Inferior parietal cortex (tissue), 1 donor: ENCODE results near the gene OR8G5.
A peak's percentile ranks its signal among the peaks of the same experiment; 100 is the strongest.
"Not testable (repeated sequence)": the region's sequence is repeated elsewhere in the genome, so short reads cannot be mapped to it uniquely, and the experiment has no call there.

ENCODE experiments used
- DNase-seq: peaks from one replicate; pipeline ENCODE4 v3.0.0-alpha.2; 2016; ENCODE audit errors: extremely low spot score

OR8G5 gene, protein sequence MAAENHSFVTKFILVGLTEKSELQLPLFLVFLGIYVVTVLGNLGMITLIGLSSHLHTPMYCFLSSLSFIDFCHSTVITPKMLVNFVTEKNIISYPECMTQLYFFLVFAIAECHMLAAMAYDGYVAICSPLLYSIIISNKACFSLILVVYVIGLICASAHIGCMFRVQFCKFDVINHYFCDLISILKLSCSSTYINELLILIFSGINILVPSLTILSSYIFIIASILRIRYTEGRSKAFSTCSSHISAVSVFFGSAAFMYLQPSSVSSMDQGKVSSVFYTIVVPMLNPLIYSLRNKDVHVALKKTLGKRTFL

DNA sequence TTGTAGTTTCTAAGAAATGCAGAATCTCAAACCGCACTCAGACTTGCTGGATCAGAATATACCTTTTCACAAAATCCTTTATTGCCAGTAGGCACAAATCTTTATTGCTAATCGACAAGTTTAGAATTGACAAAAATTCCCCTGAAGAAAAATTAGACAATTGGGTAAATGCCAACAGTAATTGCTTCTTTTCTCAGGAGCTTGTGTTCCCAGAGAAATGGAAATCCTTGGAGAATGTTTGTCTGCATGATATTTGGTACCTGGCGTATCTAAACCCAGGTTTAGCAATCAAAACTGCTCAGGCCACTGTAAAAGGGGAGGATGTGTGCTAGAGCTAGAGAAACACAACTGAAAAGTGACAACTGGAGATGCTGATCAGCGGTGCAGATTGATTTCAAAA is at the start of gene OR8G5:
Gene OR8G5, plus strand, starts transcription at position 301 of the 400 bp plus-strand sequence. CDS start 8,556 bp downstream, outside the sequence.
- no peak for DNase-seq

DNA sequence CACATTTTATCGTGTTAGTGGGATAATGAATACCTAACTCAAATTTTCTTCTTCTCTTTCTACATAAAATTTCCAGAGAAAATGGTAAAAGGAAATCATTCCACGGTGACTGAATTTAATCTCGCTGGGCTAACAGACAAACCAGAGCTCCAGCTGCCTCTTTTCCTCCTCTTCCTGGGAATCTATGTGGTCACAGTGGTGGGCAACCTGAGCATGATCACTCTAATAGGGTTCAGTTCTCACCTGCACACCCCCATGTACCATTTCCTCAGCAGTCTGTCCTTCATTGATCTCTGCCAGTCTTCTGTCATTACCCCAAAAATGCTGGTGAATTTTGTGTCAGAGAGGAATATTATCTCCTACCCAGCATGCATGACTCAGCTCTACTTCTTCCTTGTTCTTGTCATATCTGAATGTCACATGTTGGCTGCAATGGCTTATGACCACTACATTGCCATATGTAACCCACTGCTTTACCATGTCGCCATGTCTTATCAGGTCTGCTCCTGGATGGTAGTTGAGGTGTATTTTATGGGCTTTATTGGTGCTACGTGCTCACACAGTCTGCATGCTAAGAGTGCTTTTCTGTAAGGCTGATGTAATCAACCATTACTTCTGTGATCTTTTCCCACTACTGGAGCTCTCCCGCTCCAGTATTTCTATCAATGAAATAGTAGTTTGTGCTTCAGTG is 48.9 kb upstream of the OR8G5 start:
- no peak for DNase-seq

DNA sequence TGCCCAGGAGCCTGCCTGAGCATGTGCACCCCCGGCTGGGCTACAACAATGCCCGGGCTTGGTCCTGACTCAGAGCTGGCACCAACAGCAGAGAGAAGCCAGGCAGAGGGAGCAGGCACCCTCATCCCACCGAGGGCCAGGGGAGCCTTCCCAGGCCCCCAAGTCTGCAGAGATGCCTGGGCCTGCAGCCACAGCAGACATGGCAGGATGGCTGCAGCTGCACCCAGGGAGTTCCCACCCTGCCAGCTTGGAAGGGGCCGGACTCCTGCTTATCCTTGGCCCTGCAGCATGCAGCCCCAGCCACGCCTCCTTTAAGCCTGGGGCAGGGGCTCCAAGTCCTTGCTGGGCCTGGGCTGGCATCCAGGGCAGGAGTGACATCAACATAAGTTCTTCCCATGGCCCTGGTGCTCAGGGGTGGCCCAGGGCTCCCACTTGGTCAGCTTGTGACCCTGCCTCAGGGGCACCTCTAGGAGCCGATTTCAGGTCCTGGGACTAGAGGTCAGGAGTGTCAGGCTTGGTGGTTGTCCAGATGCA is 46.3 kb upstream of the OR8G5 start:
- DNase-seq, result no peak

DNA sequence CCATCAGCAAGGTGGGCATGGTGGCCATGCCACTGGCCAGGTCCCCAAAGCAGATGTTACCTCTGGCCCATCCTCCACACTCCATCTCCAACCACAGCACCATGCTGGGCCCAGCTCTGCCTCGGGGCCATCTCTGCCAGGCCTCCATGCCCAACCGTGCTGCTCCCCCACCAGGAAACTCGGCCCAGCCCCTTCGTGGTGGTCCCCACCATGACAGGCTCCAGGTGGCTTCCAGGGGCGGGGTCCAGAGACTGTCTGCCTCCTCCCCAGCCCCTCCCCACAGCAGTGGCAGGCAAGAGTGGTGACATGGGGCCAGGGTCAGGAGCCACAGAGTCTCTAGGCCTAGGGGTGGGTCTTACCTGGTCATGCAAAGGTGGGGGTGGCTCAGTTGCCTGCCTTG is 45.8 kb upstream of the OR8G5 start:
- DNase-seq, result no peak

DNA sequence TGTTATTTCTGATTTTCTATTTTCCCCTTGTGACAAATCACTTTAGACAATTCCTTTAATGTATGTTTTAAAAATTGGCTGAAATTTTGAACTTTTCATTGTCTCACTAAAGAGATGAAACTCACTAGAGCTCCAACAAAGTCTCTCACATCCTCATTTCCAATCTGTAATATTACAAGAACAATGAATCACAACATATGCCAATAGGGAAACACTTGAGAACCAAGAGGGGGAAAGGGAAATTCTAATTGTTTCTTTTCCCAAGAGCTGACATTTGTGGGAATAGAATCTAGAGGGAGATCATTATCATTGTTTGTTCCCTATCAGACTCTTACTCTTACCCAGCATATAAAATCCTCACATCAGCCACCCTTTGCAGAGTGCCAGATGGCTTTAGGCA is 44.9 kb upstream of the OR8G5 start:
- DNase-seq, result no peak

DNA sequence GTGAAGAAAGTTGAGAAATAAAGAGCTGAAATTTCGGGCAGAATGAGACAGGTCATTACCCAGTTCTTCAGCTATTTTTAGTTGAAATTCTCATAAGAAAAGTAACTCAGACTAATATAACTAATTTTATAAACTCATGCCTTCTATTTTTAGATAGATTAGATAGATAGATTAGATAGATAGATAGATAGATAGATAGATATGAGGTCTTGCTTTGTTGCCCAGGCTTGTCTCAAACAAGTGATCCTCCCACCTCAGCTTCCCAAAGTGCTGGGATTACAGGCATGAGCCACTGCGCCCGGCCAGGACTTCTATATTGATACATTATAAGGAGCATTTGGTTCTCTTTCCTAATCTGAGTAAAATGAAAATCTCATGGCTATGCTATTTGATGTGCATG is 42.1 kb upstream of the OR8G5 start:
- DNase-seq, result no peak

DNA sequence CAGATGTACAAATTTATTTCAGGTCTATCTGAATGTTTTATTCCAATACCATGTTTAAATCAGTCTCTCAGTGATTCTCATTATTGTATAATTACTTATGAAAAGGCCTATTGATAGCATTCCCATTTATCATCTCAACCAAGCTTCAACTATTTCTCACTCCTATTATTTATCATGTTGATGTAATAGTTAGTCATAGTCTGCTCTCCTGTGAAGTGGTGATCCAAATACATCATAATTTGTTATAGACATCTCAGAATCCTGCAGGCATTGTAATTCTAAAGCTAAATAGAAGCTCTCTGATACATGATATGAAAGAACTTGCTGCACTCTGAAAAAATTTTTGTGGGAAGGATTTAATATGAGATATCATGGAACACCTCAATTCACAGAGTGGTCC is 37.0 kb upstream of the OR8G5 start:
- no peak for DNase-seq

DNA sequence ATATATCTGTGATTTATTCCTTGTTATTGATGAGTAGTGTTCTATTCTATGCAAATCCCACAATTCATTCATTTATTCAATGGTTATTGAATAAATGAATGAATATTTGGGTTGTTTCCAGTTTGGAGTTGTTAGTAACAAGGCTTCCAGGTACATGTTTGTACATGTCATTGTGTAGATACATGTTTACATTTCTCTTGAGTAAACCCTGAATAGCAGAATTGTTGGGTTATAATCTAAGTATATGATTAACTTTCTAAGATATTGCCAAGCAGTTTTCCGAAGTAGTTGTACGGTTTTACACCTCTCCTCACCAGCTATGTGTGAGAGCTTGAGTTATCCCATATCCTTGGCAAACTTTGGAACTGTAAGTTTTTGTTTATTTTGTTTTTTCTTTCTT is 33.8 kb upstream of the OR8G5 start:
- DNase-seq, result no peak

DNA sequence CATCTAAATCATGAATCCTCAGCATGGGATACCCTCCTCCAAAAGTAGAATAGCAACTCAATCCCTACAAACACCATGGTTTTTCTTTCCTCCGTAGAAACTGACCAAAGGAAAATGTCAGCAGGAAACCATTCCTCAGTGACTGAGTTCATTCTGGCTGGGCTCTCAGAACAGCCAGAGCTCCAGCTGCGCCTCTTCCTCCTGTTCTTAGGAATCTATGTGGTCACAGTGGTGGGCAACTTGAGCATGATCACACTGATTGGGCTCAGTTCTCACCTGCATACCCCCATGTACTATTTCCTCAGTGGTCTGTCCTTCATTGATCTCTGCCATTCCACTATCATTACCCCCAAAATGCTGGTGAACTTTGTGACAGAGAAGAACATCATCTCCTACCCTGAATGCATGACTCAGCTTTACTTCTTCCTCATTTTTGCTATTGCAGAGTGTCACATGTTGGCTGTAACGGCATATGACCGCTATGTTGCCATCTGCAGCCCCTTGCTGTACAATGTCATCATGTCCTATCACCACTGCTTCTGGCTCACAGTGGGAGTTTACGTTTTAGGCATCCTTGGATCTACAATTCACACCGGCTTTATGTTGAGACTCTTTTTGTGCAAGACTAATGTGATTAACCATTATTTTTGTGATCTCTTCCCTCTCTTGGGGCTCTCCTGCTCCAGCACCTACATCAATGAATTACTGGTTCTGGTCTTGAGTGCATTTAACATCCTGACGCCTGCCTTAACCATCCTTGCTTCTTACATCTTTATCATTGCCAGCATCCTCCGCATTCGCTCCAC is 31.4 kb upstream of the OR8G5 start:
- peak; percentile 11 for DNase-seq

DNA sequence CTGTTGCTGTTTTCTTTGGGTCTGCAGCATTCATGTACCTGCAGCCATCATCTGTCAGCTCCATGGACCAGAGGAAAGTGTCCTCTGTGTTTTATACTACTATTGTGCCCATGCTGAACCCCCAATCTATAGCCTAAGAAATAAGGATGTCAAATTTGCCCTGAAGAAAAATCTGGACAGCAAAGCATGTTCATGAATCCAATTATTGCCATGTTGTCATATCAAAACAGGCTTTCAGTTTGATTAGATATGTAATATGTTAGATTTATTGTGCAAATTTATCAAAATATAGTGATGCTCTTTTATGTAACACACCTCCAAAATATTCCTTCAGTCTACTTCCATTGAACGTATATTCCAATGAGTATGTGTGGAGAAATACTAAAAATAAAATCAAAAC is 30.7 kb upstream of the OR8G5 start:
- DNase-seq, result no peak

DNA sequence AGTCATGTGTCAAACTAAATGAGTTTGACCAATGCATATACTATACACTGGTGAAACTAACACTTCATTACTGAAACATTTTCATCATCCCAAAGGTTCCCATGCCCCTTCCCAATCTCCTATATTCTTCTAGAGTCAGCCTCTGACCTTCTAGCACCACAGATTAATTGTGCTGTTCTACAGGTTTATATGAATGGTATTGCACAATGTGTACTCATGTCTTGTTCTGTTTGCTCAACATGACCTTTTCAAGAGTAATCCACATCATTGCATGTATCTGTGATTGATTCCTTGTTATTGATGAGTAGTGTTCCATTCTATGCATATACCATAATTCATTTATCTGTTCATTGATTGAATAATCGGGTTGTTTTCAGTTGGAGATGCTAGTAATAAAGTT is 22.8 kb upstream of the OR8G5 start:
- DNase-seq, result no peak

DNA sequence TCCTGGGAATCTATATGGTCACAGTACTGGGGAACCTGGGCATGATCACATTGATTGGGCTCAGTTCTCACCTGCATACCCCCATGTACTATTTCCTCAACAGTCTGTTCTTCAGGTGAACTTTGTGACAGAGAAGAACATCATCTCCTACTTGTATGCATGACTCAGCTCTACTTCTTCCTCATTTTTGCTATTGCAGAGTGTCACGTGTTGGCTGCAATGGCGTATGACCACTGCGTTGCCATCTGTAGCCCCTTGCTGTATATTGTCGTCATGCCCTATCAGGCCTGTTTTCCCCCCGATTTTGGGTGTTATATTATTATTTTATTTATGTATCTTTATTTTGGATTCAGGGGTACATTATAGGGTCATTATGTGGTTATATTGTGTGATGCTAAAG is 17.7 kb upstream of the OR8G5 start:
- DNase-seq, result no peak

DNA sequence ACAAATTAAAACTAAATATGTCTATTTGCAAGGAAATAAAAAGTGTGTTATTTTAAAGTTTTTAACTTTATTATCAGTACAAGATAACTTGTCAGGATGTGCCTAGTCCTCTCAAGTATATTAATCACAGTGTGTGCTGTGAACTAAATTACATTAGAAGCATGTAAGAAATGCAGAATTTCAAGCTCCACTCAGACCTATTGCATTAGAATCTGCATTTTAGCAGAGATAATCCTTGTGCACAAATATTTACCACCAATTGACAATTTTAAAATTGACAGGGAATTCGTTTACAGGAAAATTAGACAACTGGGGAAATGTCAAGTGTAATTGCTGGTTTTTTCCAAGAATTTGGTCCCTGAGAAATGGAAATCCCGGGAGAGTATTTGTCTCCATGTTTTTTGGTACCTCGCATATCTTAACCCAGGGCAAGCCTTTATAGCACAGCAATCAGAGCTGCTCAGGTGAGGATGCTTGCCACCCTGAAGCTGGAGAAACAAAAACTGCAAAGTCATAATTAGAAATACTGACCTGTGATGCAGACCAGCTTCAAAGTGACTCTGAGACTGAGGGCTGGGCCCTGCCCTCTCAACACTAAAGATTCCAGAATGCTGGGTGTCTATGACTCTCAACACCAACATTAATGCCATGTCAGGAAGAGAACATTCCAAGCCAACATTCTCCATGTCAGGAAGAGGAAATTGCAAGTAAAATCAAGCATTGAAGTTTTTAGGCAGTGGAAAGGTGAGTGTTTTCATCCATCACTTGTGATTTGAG is 15.4 kb upstream of the OR8G5 start, which contains the start of gene OR8G1:
Gene OR8G1, plus strand, starts transcription at position 475 of the 777 bp plus-strand sequence. CDS start 8,581 bp downstream, outside the sequence.
- DNase-seq, result no peak

DNA sequence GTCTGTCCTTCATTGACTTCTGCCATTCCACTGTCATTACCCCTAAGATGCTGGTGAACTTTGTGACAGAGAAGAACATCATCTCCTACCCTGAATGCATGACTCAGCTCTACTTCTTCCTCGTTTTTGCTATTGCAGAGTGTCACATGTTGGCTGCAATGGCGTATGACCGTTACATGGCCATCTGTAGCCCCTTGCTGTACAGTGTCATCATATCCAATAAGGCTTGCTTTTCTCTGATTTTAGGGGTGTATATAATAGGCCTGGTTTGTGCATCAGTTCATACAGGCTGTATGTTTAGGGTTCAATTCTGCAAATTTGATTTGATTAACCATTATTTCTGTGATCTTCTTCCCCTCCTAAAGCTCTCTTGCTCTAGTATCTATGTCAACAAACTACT is 6.3 kb upstream of the OR8G5 start:
- DNase-seq, result not testable (repeated sequence)

DNA sequence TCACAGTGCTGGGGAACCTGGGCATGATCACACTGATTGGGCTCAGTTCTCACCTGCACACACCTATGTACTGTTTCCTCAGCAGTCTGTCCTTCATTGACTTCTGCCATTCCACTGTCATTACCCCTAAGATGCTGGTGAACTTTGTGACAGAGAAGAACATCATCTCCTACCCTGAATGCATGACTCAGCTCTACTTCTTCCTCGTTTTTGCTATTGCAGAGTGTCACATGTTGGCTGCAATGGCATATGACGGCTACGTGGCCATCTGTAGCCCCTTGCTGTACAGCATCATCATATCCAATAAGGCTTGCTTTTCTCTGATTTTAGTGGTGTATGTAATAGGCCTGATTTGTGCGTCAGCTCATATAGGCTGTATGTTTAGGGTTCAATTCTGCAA is 8.9 kb downstream of the OR8G5 start:
- not testable (repeated sequence) for DNase-seq

DNA sequence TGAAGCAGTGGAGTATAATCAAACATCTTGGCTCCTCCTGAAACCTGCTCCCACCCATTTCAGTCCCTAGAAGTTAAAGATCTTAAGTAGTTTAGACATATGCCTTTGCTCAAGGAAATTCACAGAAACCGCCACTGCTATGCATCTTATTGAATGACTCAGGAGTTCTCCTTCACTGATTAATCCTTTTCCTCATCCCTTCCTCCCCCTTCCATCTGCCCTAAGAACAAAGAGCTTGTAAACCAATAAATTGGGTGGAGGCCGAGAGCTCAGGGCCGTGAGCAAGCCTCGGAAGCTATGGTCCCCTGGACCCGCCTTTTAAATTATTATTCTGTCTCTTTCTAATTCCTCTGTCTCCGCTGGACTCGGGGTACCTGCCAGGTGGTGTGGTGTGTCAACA is 14.7 kb downstream of the OR8G5 start:
- not testable (repeated sequence) for DNase-seq

DNA sequence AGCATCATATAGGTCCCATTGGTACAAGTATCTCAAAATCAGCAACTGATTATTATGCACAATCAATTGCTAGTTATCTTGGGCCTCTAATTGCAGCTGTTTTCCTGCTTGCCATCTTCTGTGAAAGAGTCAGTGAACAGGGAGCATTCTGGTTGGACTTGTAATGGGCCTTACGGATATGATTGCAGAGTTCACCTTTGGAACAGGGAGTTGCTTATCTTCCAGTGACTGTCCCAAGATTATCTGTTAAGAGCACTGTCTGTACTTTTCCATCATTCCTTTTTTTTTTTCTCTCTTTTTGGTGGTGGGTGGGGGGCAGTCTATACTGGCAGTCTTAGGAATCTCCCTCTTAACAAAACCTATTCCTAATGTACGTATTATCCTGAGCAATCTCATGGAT is 17.8 kb downstream of the OR8G5 start:
- no peak for DNase-seq

DNA sequence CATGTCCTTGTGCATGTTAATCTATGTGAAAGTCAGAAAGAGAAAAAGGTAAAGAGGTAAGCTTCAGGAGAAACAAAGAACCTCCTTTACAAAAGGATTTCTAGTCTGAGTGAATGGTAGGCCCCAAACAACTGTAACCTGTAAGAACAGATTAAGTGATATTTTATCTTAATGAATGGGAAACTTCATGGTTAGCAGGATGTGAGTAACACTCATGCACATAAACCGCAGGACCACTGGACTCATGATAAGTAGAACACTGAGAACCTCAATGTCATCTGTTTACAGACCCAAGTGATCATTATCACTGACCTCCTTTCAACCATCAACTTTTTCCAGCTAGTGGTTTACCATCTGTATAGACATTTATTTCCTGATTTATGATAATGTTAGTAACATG is 19.9 kb downstream of the OR8G5 start:
- no peak for DNase-seq

DNA sequence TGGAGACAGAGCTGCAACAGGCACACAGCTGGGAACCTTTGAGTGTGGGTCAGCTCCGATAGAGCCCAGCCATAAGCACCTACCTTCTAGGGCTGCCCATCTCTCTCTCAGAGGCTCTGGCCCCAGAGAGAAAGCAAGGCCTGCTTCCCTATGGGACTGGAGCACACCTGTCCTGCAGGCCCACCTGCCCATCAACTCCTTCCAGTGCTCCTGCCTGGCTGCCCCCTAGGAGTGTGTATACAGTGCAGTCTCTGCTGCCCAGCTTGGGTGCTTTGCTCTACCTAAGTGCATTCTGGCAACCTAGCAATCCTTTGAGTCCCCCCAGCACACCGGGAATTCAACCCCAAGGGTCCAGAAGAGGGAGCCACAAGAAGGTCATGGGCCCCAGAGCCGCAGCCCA is 21.0 kb downstream of the OR8G5 start:
- no peak for DNase-seq

DNA sequence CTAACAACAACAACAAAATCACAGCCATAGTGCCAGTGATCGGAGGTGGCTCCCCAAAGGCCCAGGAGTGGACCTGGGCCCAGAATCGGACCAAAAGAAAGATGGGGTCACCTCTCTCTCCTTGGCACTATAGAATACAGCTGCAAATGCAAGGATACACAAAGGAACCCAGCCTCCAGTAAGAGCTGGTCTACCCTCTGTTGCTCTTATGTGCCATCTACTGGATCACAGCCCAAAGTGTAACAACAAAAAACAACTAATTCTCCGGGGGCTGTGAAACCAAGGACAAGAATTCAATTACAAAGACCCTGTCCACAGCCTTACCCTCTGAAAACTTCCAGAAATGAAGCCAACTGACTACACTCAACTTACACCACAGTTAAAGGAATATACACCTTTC is 21.6 kb downstream of the OR8G5 start:
- no peak for DNase-seq

DNA sequence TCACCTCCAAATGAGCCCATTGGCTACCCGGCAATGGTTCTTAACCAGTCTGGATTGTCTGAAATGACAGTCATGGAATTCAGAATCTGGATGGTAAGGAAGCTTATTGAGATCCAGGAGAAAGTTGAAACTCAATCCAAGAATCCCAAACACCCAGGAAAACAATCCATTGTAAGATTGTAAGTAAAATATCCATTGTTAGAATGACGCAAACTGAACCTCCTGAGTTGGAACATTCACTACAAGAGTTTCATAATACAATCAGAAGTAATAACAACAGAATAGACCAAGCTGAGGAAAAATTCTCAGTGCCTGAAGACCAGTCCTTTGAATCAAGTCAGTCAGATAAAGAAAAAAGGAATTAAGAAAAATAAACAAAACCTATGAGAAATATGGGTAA is 22.1 kb downstream of the OR8G5 start:
- no peak for DNase-seq
